Ovary (tissue), 3 donors: ENCODE data around the gene CUBN.

Experiments
- EP300 ChIP-seq: sonication (generic); formaldehyde crosslinking; IDR thresholded peaks from one replicate; pipeline ENCODE4 v1.6.1; 2017; ENCODE audit warnings: antibody characterized with exemption
- POLR2A ChIP-seq: fragments of 450-650 bp; IDR thresholded peaks from one replicate; pipeline ENCODE4 v1.6.1; 2017; ENCODE audit warnings: antibody characterized with exemption, mild to moderate bottlenecking, moderate library complexity
- TF ChIP-seq, protein P1 (sequence below), 3 donors: fragments of 450-650 bp in 2 of 3; fragments of 200-600 bp in 1 of 3; IDR thresholded peaks; one replicate each; pipeline versions ENCODE4 v1.5.1 to v1.8.0; 2016 to 2022; ENCODE audit warnings: antibody characterized with exemption in 3 of 3, mild to moderate bottlenecking in 1 of 3
- donor health status: DM: no; HTN: no; CAD: no.

GRCh38 chr10:16986082-16986405 is 143.6 kb downstream of the CUBN start:
- TF ChIP-seq, protein P1, sequence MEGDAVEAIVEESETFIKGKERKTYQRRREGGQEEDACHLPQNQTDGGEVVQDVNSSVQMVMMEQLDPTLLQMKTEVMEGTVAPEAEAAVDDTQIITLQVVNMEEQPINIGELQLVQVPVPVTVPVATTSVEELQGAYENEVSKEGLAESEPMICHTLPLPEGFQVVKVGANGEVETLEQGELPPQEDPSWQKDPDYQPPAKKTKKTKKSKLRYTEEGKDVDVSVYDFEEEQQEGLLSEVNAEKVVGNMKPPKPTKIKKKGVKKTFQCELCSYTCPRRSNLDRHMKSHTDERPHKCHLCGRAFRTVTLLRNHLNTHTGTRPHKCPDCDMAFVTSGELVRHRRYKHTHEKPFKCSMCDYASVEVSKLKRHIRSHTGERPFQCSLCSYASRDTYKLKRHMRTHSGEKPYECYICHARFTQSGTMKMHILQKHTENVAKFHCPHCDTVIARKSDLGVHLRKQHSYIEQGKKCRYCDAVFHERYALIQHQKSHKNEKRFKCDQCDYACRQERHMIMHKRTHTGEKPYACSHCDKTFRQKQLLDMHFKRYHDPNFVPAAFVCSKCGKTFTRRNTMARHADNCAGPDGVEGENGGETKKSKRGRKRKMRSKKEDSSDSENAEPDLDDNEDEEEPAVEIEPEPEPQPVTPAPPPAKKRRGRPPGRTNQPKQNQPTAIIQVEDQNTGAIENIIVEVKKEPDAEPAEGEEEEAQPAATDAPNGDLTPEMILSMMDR (IDR thresholded peaks at IDR 0.05) = no peak
- no peak for TF ChIP-seq POLR2A
- no peak for TF ChIP-seq EP300
